ENCODE data around the gene PLA2G2E. TPM values are rescaled to one million over a fixed set of nuclear protein-coding genes. Genes with fewer than 3 reads are reported as not detected.
A peak's percentile ranks its signal among the peaks of the same experiment; 100 is the strongest.
"Not testable (repeated sequence)": the region's sequence is repeated elsewhere in the genome, so short reads cannot be mapped to it uniquely, and the experiment has no call there.

The PLA2G2E gene
- total RNA-seq, 1 donor from 2014 or later, result not detected

GRCh38 chr1:19884312-19884711 lies 39.1 kb downstream of the PLA2G2E start:
- Histone ChIP-seq H3K4me1 (peaks cover 29% of the 10 kb centered on the region), H3K27ac (no peak overlapping the region), H3K4me3 (no peak overlapping the region), H3K9me3 (no peaks in the 10 kb centered on the region), H3K27me3 (no peaks in the 10 kb centered on the region), H3K36me3 (no peaks in the 10 kb centered on the region)
- intact Hi-C loops (cut with DNase I), result no loop called here
- DNase-seq (ENCODE audit: extremely low spot score in 2 of 2), result no peak
- TF ChIP-seq, protein P1, sequence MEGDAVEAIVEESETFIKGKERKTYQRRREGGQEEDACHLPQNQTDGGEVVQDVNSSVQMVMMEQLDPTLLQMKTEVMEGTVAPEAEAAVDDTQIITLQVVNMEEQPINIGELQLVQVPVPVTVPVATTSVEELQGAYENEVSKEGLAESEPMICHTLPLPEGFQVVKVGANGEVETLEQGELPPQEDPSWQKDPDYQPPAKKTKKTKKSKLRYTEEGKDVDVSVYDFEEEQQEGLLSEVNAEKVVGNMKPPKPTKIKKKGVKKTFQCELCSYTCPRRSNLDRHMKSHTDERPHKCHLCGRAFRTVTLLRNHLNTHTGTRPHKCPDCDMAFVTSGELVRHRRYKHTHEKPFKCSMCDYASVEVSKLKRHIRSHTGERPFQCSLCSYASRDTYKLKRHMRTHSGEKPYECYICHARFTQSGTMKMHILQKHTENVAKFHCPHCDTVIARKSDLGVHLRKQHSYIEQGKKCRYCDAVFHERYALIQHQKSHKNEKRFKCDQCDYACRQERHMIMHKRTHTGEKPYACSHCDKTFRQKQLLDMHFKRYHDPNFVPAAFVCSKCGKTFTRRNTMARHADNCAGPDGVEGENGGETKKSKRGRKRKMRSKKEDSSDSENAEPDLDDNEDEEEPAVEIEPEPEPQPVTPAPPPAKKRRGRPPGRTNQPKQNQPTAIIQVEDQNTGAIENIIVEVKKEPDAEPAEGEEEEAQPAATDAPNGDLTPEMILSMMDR (IDR thresholded peaks at IDR 0.05), result no peak
- TF ChIP-seq POLR2A (IDR thresholded peaks at IDR 0.05), result no peak
- no peak for TF ChIP-seq POLR2AphosphoS5 (IDR thresholded peaks at IDR 0.05; ENCODE audit: insufficient read depth in 1 of 2, low read depth in 1 of 2)

GRCh38 chr1:19882111-19883071 lies 41.0 kb downstream of the PLA2G2E start, which contains the start of gene OTUD3:
Gene OTUD3, plus strand, starts transcription at chr1:19882395. Its CDS starts 119 bp downstream, at chr1:19882514.
- Histone ChIP-seq H3K9me3 (no peaks in the 10 kb centered on the region), H3K4me1 (peaks cover 29% of the 10 kb centered on the region), H3K36me3 (no peaks in the 10 kb centered on the region), H3K27me3 (no peaks in the 10 kb centered on the region), H3K4me3 (peak within 1 kb of the TSS; percentile 53 to 88), H3K27ac (peak within 1 kb of the TSS; percentile 95)
- peak in 1 of 2 donors; percentile 97 for DNase-seq (ENCODE audit: extremely low spot score in 2 of 2)
- TF ChIP-seq, protein P1 (IDR thresholded peaks at IDR 0.05), result peak; percentile 87 to 92 (median 88)
- peak in 1 of 2 donors; percentile 82 for TF ChIP-seq POLR2A (IDR thresholded peaks at IDR 0.05)
- peak; percentile 94 to 97 for TF ChIP-seq POLR2AphosphoS5 (IDR thresholded peaks at IDR 0.05; ENCODE audit: insufficient read depth in 1 of 2, low read depth in 1 of 2)
- intact Hi-C loops (cut with DNase I), result no loop called here

- H3K4me3 ChIP-seq; intact Hi-C loops (cut with DNase I); H3K27ac ChIP-seq; H3K27me3 ChIP-seq; H3K9me3 ChIP-seq; H3K36me3 ChIP-seq; DNase-seq (ENCODE audit: extremely low spot score in 2 of 2): not testable (repeated sequence)
- peaks cover 29% of the 10 kb centered on the region for H3K4me1 ChIP-seq
These were observed 42.6 kb downstream of the PLA2G2E start for GRCh38 chr1:19880841-19881240.

DNA sequence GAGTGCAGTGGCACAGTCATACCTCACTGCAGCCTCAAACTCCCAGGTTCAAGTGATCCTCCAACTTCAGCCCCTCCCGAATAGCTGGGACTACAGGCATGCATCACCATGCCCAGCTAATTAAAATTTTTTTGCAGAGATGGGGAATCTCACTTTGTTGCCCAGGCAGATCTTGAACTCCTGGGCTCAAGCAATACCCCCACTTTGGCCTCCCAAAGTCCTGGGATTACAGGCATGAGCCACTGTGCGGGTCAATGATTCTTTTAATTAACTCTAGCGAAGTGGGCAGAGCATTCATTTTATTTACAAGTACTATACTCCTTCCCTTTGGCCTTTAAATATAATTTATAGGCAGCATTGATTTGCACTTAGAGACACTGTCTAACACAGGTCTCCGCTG lies 43.8 kb downstream of the PLA2G2E start:
- Histone ChIP-seq H3K4me1 (peaks cover 19% of the 10 kb centered on the region), H3K36me3 (no peaks in the 10 kb centered on the region), H3K9me3 (no peaks in the 10 kb centered on the region), H3K27ac (no peak overlapping the region), H3K4me3 (no peak overlapping the region), H3K27me3 (no peaks in the 10 kb centered on the region)
- no peak for DNase-seq (ENCODE audit: extremely low spot score in 2 of 2)
- TF ChIP-seq, protein P1 (IDR thresholded peaks at IDR 0.05), result no peak
- no peak for TF ChIP-seq POLR2AphosphoS5 (IDR thresholded peaks at IDR 0.05; ENCODE audit: insufficient read depth in 1 of 2, low read depth in 1 of 2)
- no peak for TF ChIP-seq POLR2A (IDR thresholded peaks at IDR 0.05)
- intact Hi-C loops (cut with DNase I), result no loop called here

DNA sequence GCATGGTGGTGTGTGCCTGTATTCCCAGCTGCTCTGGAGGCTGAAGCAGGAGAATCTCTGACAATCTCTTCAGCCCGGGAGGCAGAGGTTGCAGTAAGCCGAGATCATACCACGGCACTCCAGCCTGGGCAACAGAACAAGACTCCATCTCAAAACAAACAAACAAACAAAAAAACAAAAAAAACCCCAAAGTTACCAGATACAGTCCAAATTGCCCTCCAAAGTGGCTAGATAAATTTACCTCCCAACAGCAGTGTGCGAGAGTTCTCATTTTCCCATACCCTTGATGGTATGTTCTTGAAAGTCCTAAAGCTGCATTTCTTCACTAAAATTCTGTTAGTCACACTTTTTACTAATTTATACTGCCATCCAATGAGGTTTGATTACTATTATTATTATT lies 44.2 kb downstream of the PLA2G2E start:
- Histone ChIP-seq H3K9me3 (no peaks in the 10 kb centered on the region), H3K4me1 (peaks cover 16% of the 10 kb centered on the region), H3K27ac (peak overlapping the region; percentile 4), H3K4me3 (no peak overlapping the region), H3K27me3 (no peaks in the 10 kb centered on the region), H3K36me3 (no peaks in the 10 kb centered on the region)
- TF ChIP-seq POLR2AphosphoS5 (IDR thresholded peaks at IDR 0.05; ENCODE audit: insufficient read depth in 1 of 2, low read depth in 1 of 2) (no peak), POLR2A (IDR thresholded peaks at IDR 0.05) (no peak)
- TF ChIP-seq, protein P1 (IDR thresholded peaks at IDR 0.05), result no peak
- no peak for DNase-seq (ENCODE audit: extremely low spot score in 2 of 2)
- intact Hi-C loops (cut with DNase I), result no loop called here
